ENCODE data around the gene SLC9A8. TPM values are rescaled to one million over a fixed set of nuclear protein-coding genes. Genes with fewer than 3 reads are reported as not detected.

Gene SLC9A8
- total RNA-seq, 1 donor from 2014 or later = 6.2 TPM

DNA sequence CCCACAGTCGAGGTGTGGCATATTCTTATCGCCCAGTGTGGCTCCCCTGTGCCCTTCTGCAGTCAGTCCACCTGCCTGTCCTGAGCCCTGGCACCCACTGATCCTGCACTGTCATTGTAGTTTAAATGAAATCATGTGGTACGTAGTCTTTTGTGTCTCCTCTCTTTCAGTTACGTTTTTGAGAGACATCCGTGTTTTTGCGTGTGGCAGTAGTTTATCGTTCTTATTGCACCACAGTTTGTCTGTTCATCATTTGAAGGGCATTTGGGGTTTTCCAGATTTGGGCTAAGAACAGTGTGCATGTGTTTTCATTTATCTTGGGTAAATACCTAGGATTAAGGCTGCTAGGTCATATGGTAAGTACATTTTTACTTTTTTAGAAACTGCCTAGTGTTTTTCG, 53.4 kb downstream of the SLC9A8 start:
- no peaks in the 10 kb centered on the region for H3K9me3 ChIP-seq (ENCODE audit: insufficient read depth, low read depth, low read length)
- no peak overlapping the region for H3K9ac ChIP-seq (ENCODE audit: low read length)
- H3K4me3 ChIP-seq (ENCODE audit: insufficient read depth, low read depth, low read length) = no peak overlapping the region
- no peak overlapping the region for H3K4me2 ChIP-seq (ENCODE audit: low read length)
- Mint-ChIP-seq H3K36me3 (ENCODE audit: low read depth, unreplicated experiment) (peaks cover 9% of the 10 kb centered on the region), H3K9me3 (ENCODE audit: unreplicated experiment) (no peaks in the 10 kb centered on the region), H3K27me3 (ENCODE audit: low read depth, unreplicated experiment) (no peaks in the 10 kb centered on the region), H3K4me3 (ENCODE audit: unreplicated experiment) (no peak overlapping the region), H3K4me1 (ENCODE audit: low read depth, unreplicated experiment) (peaks cover 13% of the 10 kb centered on the region), H3K27ac (ENCODE audit: unreplicated experiment) (no peak overlapping the region)
- FAIRE-seq = no peak
- DNase-seq (ENCODE audit: low read depth) = no peak
- H3K27me3 ChIP-seq (ENCODE audit: insufficient read depth, low read length) = no peaks in the 10 kb centered on the region
- H4K20me1 ChIP-seq (ENCODE audit: insufficient read depth, low read length) = no peaks in the 10 kb centered on the region
- TF ChIP-seq, protein P1, sequence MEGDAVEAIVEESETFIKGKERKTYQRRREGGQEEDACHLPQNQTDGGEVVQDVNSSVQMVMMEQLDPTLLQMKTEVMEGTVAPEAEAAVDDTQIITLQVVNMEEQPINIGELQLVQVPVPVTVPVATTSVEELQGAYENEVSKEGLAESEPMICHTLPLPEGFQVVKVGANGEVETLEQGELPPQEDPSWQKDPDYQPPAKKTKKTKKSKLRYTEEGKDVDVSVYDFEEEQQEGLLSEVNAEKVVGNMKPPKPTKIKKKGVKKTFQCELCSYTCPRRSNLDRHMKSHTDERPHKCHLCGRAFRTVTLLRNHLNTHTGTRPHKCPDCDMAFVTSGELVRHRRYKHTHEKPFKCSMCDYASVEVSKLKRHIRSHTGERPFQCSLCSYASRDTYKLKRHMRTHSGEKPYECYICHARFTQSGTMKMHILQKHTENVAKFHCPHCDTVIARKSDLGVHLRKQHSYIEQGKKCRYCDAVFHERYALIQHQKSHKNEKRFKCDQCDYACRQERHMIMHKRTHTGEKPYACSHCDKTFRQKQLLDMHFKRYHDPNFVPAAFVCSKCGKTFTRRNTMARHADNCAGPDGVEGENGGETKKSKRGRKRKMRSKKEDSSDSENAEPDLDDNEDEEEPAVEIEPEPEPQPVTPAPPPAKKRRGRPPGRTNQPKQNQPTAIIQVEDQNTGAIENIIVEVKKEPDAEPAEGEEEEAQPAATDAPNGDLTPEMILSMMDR (IDR thresholded peaks at IDR 0.05; ENCODE audit: insufficient read depth, low read depth, low read length) = no peak
- no peak for TF ChIP-seq EZH2 (IDR thresholded peaks at IDR 0.05; ENCODE audit: insufficient read depth, low read length)
- no peaks in the 10 kb centered on the region for H3K4me1 ChIP-seq (ENCODE audit: insufficient read depth, low read length)
- H3K36me3 ChIP-seq (ENCODE audit: insufficient read depth, low read length) = peaks cover 2% of the 10 kb centered on the region
- H3K27ac ChIP-seq (ENCODE audit: low read depth, low read length) = no peak overlapping the region
- H2AFZ ChIP-seq (ENCODE audit: low read depth, low read length) = no peak overlapping the region
- H3K79me2 ChIP-seq (ENCODE audit: insufficient read depth, low read length) = no peaks in the 10 kb centered on the region

DNA sequence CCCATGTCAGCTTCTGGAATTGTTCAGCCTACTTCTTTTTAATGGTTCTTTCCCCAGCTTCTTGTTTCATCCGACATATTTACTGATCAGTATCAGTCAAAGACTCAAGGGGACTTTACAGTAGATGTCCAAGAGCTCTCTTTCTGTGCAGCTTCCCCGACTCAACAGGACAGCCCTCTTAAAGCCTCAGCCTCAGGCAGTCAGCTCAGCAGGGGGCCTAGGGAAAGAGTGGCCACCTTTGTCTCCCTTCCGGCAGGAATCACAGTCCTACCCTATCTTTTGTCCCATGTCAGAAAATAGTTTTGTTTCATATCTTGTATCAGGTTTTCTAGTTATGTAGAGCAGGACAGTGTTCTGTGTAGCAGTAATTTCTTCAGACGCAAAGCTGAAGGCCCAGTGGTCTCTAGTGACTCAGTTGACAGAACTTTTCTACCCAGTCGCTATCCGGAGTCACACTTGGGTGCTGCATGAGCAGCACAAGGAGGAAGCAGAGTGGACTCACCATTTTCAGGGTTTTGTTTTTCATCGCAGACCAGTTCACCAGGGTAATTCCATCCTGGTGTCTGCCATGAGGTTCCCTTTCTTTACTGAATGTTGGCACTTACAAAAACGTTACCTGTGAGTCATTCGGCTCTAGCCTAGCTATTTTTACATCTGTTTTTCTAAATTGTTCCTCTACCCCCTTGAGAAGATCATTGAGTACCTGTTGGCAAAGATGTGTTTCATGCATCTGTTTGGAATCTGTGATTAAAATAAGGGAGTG, 55.0 kb downstream of the SLC9A8 start:
- Histone ChIP-seq H3K27me3 (ENCODE audit: insufficient read depth, low read length) (no peaks in the 10 kb centered on the region), H3K4me3 (ENCODE audit: insufficient read depth, low read depth, low read length) (no peak overlapping the region), H3K4me1 (ENCODE audit: insufficient read depth, low read length) (no peaks in the 10 kb centered on the region), H3K36me3 (ENCODE audit: insufficient read depth, low read length) (peaks cover 2% of the 10 kb centered on the region), H3K79me2 (ENCODE audit: insufficient read depth, low read length) (no peaks in the 10 kb centered on the region), H3K27ac (ENCODE audit: low read depth, low read length) (no peak overlapping the region), H3K9ac (ENCODE audit: low read length) (no peak overlapping the region), H4K20me1 (ENCODE audit: insufficient read depth, low read length) (no peaks in the 10 kb centered on the region), H3K9me3 (ENCODE audit: insufficient read depth, low read depth, low read length) (no peaks in the 10 kb centered on the region), H3K4me2 (ENCODE audit: low read length) (no peak overlapping the region), H2AFZ (ENCODE audit: low read depth, low read length) (no peak overlapping the region)
- Mint-ChIP-seq H3K4me3 (ENCODE audit: unreplicated experiment) (no peak overlapping the region), H3K4me1 (ENCODE audit: low read depth, unreplicated experiment) (peaks cover 10% of the 10 kb centered on the region), H3K27ac (ENCODE audit: unreplicated experiment) (no peak overlapping the region), H3K27me3 (ENCODE audit: low read depth, unreplicated experiment) (no peaks in the 10 kb centered on the region), H3K36me3 (ENCODE audit: low read depth, unreplicated experiment) (peaks cover 6% of the 10 kb centered on the region), H3K9me3 (ENCODE audit: unreplicated experiment) (no peaks in the 10 kb centered on the region)
- no peak for FAIRE-seq
- no peak for DNase-seq (ENCODE audit: low read depth)
- TF ChIP-seq EZH2 (IDR thresholded peaks at IDR 0.05; ENCODE audit: insufficient read depth, low read length) = no peak
- TF ChIP-seq, protein P1 (IDR thresholded peaks at IDR 0.05; ENCODE audit: insufficient read depth, low read depth, low read length) = no peak

DNA sequence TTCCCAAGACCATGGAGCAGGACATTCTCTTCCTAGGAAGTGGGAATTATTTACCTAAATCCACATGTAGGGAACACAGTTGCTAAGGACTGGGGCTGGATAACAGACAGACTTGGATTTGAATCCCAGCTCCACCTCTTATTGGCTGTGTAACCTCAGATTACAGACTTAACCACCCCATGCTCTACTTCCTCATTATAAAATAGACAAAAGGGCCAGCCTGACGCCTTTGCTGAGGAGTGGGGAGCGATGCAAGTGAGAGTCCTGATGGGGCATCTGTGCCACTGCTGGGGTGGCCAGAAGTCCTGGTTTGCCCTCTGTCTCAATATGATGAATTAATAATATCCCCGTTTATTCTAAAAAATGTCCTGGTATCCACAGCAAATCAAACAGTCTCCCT, 55.9 kb downstream of the SLC9A8 start:
- Mint-ChIP-seq H3K27ac (ENCODE audit: unreplicated experiment) (no peak overlapping the region), H3K27me3 (ENCODE audit: low read depth, unreplicated experiment) (no peaks in the 10 kb centered on the region)

More for the DNA sequence above, 55.9 kb downstream of the SLC9A8 start:
- Histone ChIP-seq H2AFZ (ENCODE audit: low read depth, low read length) (no peak overlapping the region), H3K4me3 (ENCODE audit: insufficient read depth, low read depth, low read length) (no peak overlapping the region), H3K4me2 (ENCODE audit: low read length) (no peak overlapping the region), H3K36me3 (ENCODE audit: insufficient read depth, low read length) (no peaks in the 10 kb centered on the region), H3K4me1 (ENCODE audit: insufficient read depth, low read length) (no peaks in the 10 kb centered on the region), H3K79me2 (ENCODE audit: insufficient read depth, low read length) (no peaks in the 10 kb centered on the region), H3K9ac (ENCODE audit: low read length) (no peak overlapping the region), H3K9me3 (ENCODE audit: insufficient read depth, low read depth, low read length) (no peaks in the 10 kb centered on the region), H4K20me1 (ENCODE audit: insufficient read depth, low read length) (no peaks in the 10 kb centered on the region), H3K27me3 (ENCODE audit: insufficient read depth, low read length) (no peaks in the 10 kb centered on the region), H3K27ac (ENCODE audit: low read depth, low read length) (no peak overlapping the region)
- DNase-seq (ENCODE audit: low read depth) = no peak
- Mint-ChIP-seq H3K4me1 (ENCODE audit: low read depth, unreplicated experiment) (peaks cover 10% of the 10 kb centered on the region), H3K36me3 (ENCODE audit: low read depth, unreplicated experiment) (peaks cover 6% of the 10 kb centered on the region), H3K4me3 (ENCODE audit: unreplicated experiment) (no peak overlapping the region), H3K9me3 (ENCODE audit: unreplicated experiment) (no peaks in the 10 kb centered on the region)
- TF ChIP-seq EZH2 (IDR thresholded peaks at IDR 0.05; ENCODE audit: insufficient read depth, low read length) = no peak
- TF ChIP-seq, protein P1 (IDR thresholded peaks at IDR 0.05; ENCODE audit: insufficient read depth, low read depth, low read length) = no peak
- FAIRE-seq = no peak

Data from astrocyte (in vitro differentiated cells and primary cell).